Activated CD4-positive, alpha-beta T cell treated with anti-CD3 and anti-CD28 coated beads for 36 hours (primary cell): ENCODE results near the gene KCNK15. TPM values are rescaled to one million over a fixed set of nuclear protein-coding genes. Genes with fewer than 3 reads are reported as not detected.

ENCODE experiments used
- ATAC-seq: fragments of 200-7000 bp; cut with Tn5 transposase; one replicate; pipeline ENCODE4 v1.10.0; 2021; ENCODE audit warnings: mild to moderate bottlenecking, moderate library complexity
- CTCF ChIA-PET: fragments of 350-600 bp; sonication (Branson Sonifier 250); formaldehyde crosslinking; loops from one replicate; lab custom pipeline; 2021; ENCODE audit warnings: antibody characterized with exemption; lab: Charles Lee
- POLR2A ChIA-PET: fragments of 350-600 bp; sonication (Branson Sonifier 250); formaldehyde crosslinking; loops from one replicate; lab custom pipeline; 2021; ENCODE audit warnings: antibody characterized with exemption, inconsistent platforms; lab: Charles Lee
- DNase-seq: peaks from one replicate; pipeline ENCODE4 v3.0.0-alpha.2; 2020
- H3K27ac Mint-ChIP-seq: one replicate; pipeline ENCODE4 v1.8.0; 2021; ENCODE audit warnings: mixed read lengths
- H3K27me3 Mint-ChIP-seq: one replicate; pipeline ENCODE4 v1.8.0; 2021; ENCODE audit warnings: mixed read lengths
- H3K36me3 Mint-ChIP-seq: one replicate; pipeline ENCODE4 v1.8.0; 2021; ENCODE audit warnings: low read depth, mixed read lengths
- H3K4me1 Mint-ChIP-seq: one replicate; pipeline ENCODE4 v1.8.0; 2021; ENCODE audit warnings: mixed read lengths
- H3K4me3 Mint-ChIP-seq: one replicate; pipeline ENCODE4 v1.8.0; 2021; ENCODE audit warnings: mild to moderate bottlenecking, moderate library complexity, mixed read lengths
- H3K9me3 Mint-ChIP-seq: one replicate; pipeline ENCODE4 v1.8.0; 2021; ENCODE audit warnings: low read depth, mixed read lengths
- intact Hi-C, 2 experiments: fragments of 100-400 bp; cut with DNase I in 1 of 2; cut with micrococcal nuclease in 1 of 2; formaldehyde crosslinking; loops; one replicate each; pipeline versions ENCODE4 v1.14.2 to v1.15.1; 2022 to 2024; cut with DNase I, micrococcal nuclease
- total RNA-seq, 2 experiments: library from RNA; stranded (reverse); gene quantifications; one replicate each; pipeline ENCODE4 v1.2.3, GENCODE V29; 2021

Gene KCNK15
- total RNA-seq, 2 experiments from 2014 or later: 1.1 to 1.4 TPM

- DNase-seq: no peak
- peaks cover 7% of the 10 kb centered on the region for H3K27me3 Mint-ChIP-seq
- no peak overlapping the region for H3K27ac Mint-ChIP-seq
- no peaks in the 10 kb centered on the region for H3K4me1 Mint-ChIP-seq
- H3K36me3 Mint-ChIP-seq: no peaks in the 10 kb centered on the region
- ChIA-PET CTCF (interaction anchor here (0.6 kb wide), 2 partner anchors 60 to 154 kb away, joined by 3 read pairs; no protein-coding TSS in a partner anchor), POLR2A (no interaction called here)
- no peaks in the 10 kb centered on the region for H3K9me3 Mint-ChIP-seq
- no peak overlapping the region for H3K4me3 Mint-ChIP-seq
- intact Hi-C loops: no loop called here
- no peak for ATAC-seq
These were observed 27.0 kb downstream of the KCNK15 start for GRCh38 chr20:44772636-44773035.

- CTCF ChIA-PET: interaction anchor here (0.7 kb wide), 1 partner anchor 555 kb away, joined by 3 read pairs; no protein-coding TSS in a partner anchor
These were observed 27.6 kb downstream of the KCNK15 start for GRCh38 chr20:44773070-44773829.

DNA sequence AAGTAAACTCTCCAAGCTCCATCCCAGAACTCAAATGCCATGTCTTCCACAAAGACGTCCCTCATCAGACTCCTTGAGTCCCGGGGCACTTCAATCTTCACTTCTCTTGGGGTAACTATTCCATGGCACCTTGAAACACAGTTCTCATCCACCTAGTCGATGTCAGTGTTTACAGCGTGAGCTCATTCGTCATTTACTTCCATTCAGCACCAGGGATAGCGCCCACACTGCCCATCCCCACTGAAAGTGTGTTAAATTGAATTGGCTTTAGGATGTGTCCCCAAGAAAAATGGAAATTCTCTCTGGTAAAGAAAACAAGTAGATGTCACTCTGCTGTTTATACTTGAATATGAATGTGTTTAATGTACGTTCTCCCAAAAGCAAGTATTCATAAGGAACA is 31.3 kb downstream of the KCNK15 start:
- DNase-seq (peak; percentile 36), ATAC-seq (no peak)
- intact Hi-C loops: no loop called here
- Mint-ChIP-seq H3K4me3 (no peak overlapping the region), H3K36me3 (no peaks in the 10 kb centered on the region), H3K27me3 (peaks cover 21% of the 10 kb centered on the region), H3K4me1 (no peaks in the 10 kb centered on the region), H3K9me3 (peaks cover 7% of the 10 kb centered on the region), H3K27ac (no peak overlapping the region)
- CTCF ChIA-PET: interaction anchor here (0.8 kb wide), 1 partner anchor 393 kb away, joined by 4 read pairs; no protein-coding TSS in a partner anchor
- POLR2A ChIA-PET: no interaction called here

More at GRCh38 chr20:44773070-44773829, 27.6 kb downstream of the KCNK15 start:
- Mint-ChIP-seq H3K4me1 (no peaks in the 10 kb centered on the region), H3K4me3 (no peak overlapping the region), H3K9me3 (no peaks in the 10 kb centered on the region), H3K27me3 (peaks cover 7% of the 10 kb centered on the region), H3K27ac (no peak overlapping the region), H3K36me3 (no peaks in the 10 kb centered on the region)
- DNase-seq (no peak), ATAC-seq (no peak)
- intact Hi-C loops: no loop called here
- POLR2A ChIA-PET: interaction anchor here (0.6 kb wide), 1 partner anchor 138 kb away, joined by 3 read pairs; no protein-coding TSS in a partner anchor

GRCh38 chr20:44780226-44780625 is 34.6 kb downstream of the KCNK15 start:
- Mint-ChIP-seq H3K9me3 (peaks cover 8% of the 10 kb centered on the region), H3K27ac (no peak overlapping the region), H3K36me3 (no peaks in the 10 kb centered on the region), H3K27me3 (peaks cover 20% of the 10 kb centered on the region), H3K4me3 (no peak overlapping the region), H3K4me1 (no peaks in the 10 kb centered on the region)
- ChIA-PET CTCF (no interaction called here), POLR2A (no interaction called here)
- DNase-seq: peak; percentile 70
- ATAC-seq: no peak
- intact Hi-C loops: no loop called here

DNA sequence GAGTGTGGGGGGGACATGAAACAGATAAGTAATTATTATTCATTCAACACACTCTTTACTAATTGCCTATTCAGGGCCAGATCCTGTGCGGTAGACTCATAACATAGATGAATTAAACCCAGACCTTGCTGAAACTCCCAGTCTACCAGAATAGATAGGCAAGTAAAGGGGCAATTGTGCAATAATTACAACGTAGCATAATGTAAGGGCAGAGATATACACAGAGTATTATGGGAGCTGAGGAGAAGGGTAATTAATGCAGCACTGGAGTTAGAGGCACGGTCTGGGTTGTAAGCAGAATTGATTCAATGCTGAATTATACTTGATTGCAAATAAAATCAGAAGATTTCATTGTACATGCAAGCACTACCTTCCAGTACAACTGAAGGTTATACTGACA is 35.5 kb downstream of the KCNK15 start:
- POLR2A ChIA-PET: no interaction called here
- Mint-ChIP-seq H3K36me3 (no peaks in the 10 kb centered on the region), H3K27ac (no peak overlapping the region), H3K4me3 (no peak overlapping the region), H3K27me3 (peaks cover 20% of the 10 kb centered on the region), H3K9me3 (peaks cover 8% of the 10 kb centered on the region), H3K4me1 (no peaks in the 10 kb centered on the region)
- CTCF ChIA-PET: no interaction called here
- intact Hi-C loops: no loop called here
- no peak for DNase-seq
- ATAC-seq: no peak

GRCh38 chr20:44781791-44782190 is 36.1 kb downstream of the KCNK15 start:
- intact Hi-C loops: no loop called here
- Mint-ChIP-seq H3K36me3 (no peaks in the 10 kb centered on the region), H3K4me1 (no peaks in the 10 kb centered on the region), H3K4me3 (no peak overlapping the region), H3K27ac (no peak overlapping the region), H3K9me3 (peaks cover 8% of the 10 kb centered on the region), H3K27me3 (peaks cover 17% of the 10 kb centered on the region)
- ChIA-PET POLR2A (no interaction called here), CTCF (interaction anchor here (1.0 kb wide), 1 partner anchor 24 kb away, joined by 3 read pairs; no protein-coding TSS in a partner anchor)
- DNase-seq (no peak), ATAC-seq (no peak)

GRCh38 chr20:44784688-44785087 is 39.0 kb downstream of the KCNK15 start:
- ChIA-PET CTCF (interaction anchor here (0.6 to 1.4 kb wide), 2 partner anchors 15 to 351 kb away, joined by 3 to 6 read pairs; no protein-coding TSS in a partner anchor), POLR2A (interaction anchor here (0.6 kb wide), 1 partner anchor 221 kb away, joined by 8 read pairs; no protein-coding TSS in a partner anchor)
- Mint-ChIP-seq H3K27me3 (peaks cover 18% of the 10 kb centered on the region), H3K4me1 (no peaks in the 10 kb centered on the region), H3K36me3 (no peaks in the 10 kb centered on the region), H3K9me3 (peaks cover 8% of the 10 kb centered on the region), H3K27ac (no peak overlapping the region), H3K4me3 (no peak overlapping the region)
- ATAC-seq (no peak), DNase-seq (no peak)
- intact Hi-C loops: no loop called here

DNA sequence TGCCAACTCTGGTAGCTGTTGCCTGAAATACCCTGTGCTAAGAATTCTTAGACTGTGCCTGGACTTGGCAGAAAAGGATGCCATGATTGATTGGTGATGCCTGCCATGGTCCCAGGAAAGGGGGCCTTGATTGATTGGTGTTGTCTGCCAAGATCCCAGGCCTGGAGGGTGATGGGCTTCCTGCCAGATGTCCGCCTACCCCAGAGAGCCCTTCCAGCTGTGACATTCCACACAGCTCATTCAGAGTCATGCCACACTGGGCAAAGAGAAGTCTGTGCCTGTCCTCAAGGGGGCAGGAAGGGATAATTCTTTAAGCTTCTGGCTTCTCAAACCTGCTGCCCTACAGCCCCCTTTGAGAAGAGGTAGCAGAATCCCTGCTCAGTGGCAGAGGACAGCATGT is 40.1 kb downstream of the KCNK15 start:
- ChIA-PET POLR2A (no interaction called here), CTCF (interaction anchor here (0.6 to 1.4 kb wide), 3 partner anchors 14 to 1260 kb away, joined by 3 to 6 read pairs (median 3); no protein-coding TSS in a partner anchor)
- ATAC-seq (no peak), DNase-seq (no peak)
- H3K4me3 Mint-ChIP-seq: no peak overlapping the region
- H3K27ac Mint-ChIP-seq: no peak overlapping the region
- peaks cover 19% of the 10 kb centered on the region for H3K27me3 Mint-ChIP-seq
- H3K9me3 Mint-ChIP-seq: peaks cover 8% of the 10 kb centered on the region
- intact Hi-C loops: no loop called here
- no peaks in the 10 kb centered on the region for H3K36me3 Mint-ChIP-seq
- no peaks in the 10 kb centered on the region for H3K4me1 Mint-ChIP-seq

- intact Hi-C loops: no loop called here
- no peaks in the 10 kb centered on the region for H3K9me3 Mint-ChIP-seq
- H3K36me3 Mint-ChIP-seq: no peaks in the 10 kb centered on the region
- no peak overlapping the region for H3K4me3 Mint-ChIP-seq
- no peak overlapping the region for H3K27ac Mint-ChIP-seq
- no peaks in the 10 kb centered on the region for H3K4me1 Mint-ChIP-seq
- POLR2A ChIA-PET: no interaction called here
- peaks cover 11% of the 10 kb centered on the region for H3K27me3 Mint-ChIP-seq
- ATAC-seq (no peak), DNase-seq (no peak)
- CTCF ChIA-PET: no interaction called here
These were observed 41.6 kb downstream of the KCNK15 start for GRCh38 chr20:44787299-44787698.

- intact Hi-C loops: no loop called here
- ATAC-seq (no peak), DNase-seq (no peak)
- peaks cover 11% of the 10 kb centered on the region for H3K27me3 Mint-ChIP-seq
- no peak overlapping the region for H3K4me3 Mint-ChIP-seq
- ChIA-PET CTCF (interaction anchor here (1.3 to 1.4 kb wide), 2 partner anchors 37 to 106 kb away, joined by 3 to 4 read pairs; no protein-coding TSS in a partner anchor), POLR2A (no interaction called here)
- H3K36me3 Mint-ChIP-seq: no peaks in the 10 kb centered on the region
- H3K9me3 Mint-ChIP-seq: no peaks in the 10 kb centered on the region
- no peak overlapping the region for H3K27ac Mint-ChIP-seq
- H3K4me1 Mint-ChIP-seq: no peaks in the 10 kb centered on the region
These were observed 43.2 kb downstream of the KCNK15 start for GRCh38 chr20:44788706-44789456.

- POLR2A ChIA-PET: interaction anchor here (0.6 kb wide), 1 partner anchor 9 kb away, joined by 3 read pairs; no protein-coding TSS in a partner anchor
- CTCF ChIA-PET: interaction anchor here (0.6 kb wide), 1 partner anchor 248 kb away, joined by 3 read pairs; no protein-coding TSS in a partner anchor
- H3K27me3 Mint-ChIP-seq: peaks cover 11% of the 10 kb centered on the region
- no peaks in the 10 kb centered on the region for H3K36me3 Mint-ChIP-seq
- no peak for ATAC-seq
- no peak for DNase-seq
- no peaks in the 10 kb centered on the region for H3K4me1 Mint-ChIP-seq
- H3K27ac Mint-ChIP-seq: no peak overlapping the region
- intact Hi-C loops: no loop called here
- H3K4me3 Mint-ChIP-seq: no peak overlapping the region
- H3K9me3 Mint-ChIP-seq: no peaks in the 10 kb centered on the region
These were observed 45.2 kb downstream of the KCNK15 start for GRCh38 chr20:44790638-44791393.
